DND-41 (cell line): ENCODE data around the gene CD14.
"Not testable (repeated sequence)": the region's sequence is repeated elsewhere in the genome, so short reads cannot be mapped to it uniquely, and the experiment has no call there.

Experiments used
- ATAC-seq: fragments of 200-7000 bp; cut with Tn5 transposase; 3 replicates; pipeline ENCODE4 v1.9.1; 2021; ENCODE audit warnings: low read depth; ENCODE audit not compliant: insufficient read depth
- DNase-seq: peaks from one replicate; pipeline ENCODE4 v3.0.0-alpha.2; 2020
- H2AFZ ChIP-seq: 2 replicates; pipeline ENCODE4 v1.6.0; 2012; ENCODE audit warnings: low read depth, low read length
- H3K27ac ChIP-seq: 2 replicates; pipeline ENCODE4 v1.5.1; 2012; ENCODE audit warnings: low read length, inconsistent platforms
- H3K27me3 ChIP-seq: fragments of 200-600 bp; sonication (generic); 2 replicates; pipeline ENCODE4 v1.6.0; 2012; ENCODE audit warnings: low read length, mild to moderate bottlenecking, inconsistent platforms; ENCODE audit not compliant: insufficient read depth, poor library complexity
- H3K36me3 ChIP-seq: 2 replicates; pipeline ENCODE4 v1.5.1; 2012; ENCODE audit warnings: low read length, inconsistent platforms; ENCODE audit not compliant: insufficient read depth
- H3K4me1 ChIP-seq: 2 replicates; pipeline ENCODE4 v1.5.1; 2012; ENCODE audit warnings: mild to moderate bottlenecking, low read length; ENCODE audit not compliant: insufficient read depth
- H3K4me2 ChIP-seq: 2 replicates; pipeline ENCODE4 v1.6.0; 2012; ENCODE audit warnings: mild to moderate bottlenecking, moderate library complexity, low read length, inconsistent platforms; ENCODE audit not compliant: insufficient read depth
- H3K4me3 ChIP-seq, 2 experiments: fragments of 200-600 bp in 1 of 2; shearing (Covaris generic) in 1 of 2; 2 replicates each; pipeline ENCODE4 v1.5.1; 2012 to 2016; ENCODE audit warnings: inconsistent platforms in 2 of 2, low read length in 2 of 2, mild to moderate bottlenecking in 2 of 2, low read depth in 1 of 2, moderate library complexity in 1 of 2
- H3K79me2 ChIP-seq: 2 replicates; pipeline ENCODE4 v1.6.0; 2012; ENCODE audit warnings: low read length, inconsistent platforms; ENCODE audit not compliant: insufficient read depth
- H3K9ac ChIP-seq: 2 replicates; pipeline ENCODE4 v1.6.0; 2012; ENCODE audit warnings: low read depth, mild to moderate bottlenecking, inconsistent platforms, low read length, moderate library complexity
- H3K9me3 ChIP-seq: 2 replicates; pipeline ENCODE4 v1.5.1; 2012; ENCODE audit warnings: low read length, moderate library complexity, mild to moderate bottlenecking, inconsistent platforms; ENCODE audit not compliant: insufficient read depth, severe bottlenecking
- H4K20me1 ChIP-seq: 2 replicates; pipeline ENCODE4 v1.6.0; 2012; ENCODE audit warnings: low read length; ENCODE audit not compliant: insufficient read depth
- CTCF ChIP-seq: IDR thresholded peaks from 2 replicates; pipeline ENCODE4 v1.5.1; 2012; ENCODE audit warnings: borderline replicate concordance, low read length, moderate library complexity, mild to moderate bottlenecking; ENCODE audit not compliant: poor library complexity, severe bottlenecking; ENCODE audit errors: extremely low read depth
- EZH2 ChIP-seq: IDR thresholded peaks from 3 replicates; pipeline ENCODE4 v1.6.1; 2012; ENCODE audit warnings: borderline replicate concordance, low read depth, mild to moderate bottlenecking, moderate library complexity, low read length, inconsistent platforms; ENCODE audit not compliant: severe bottlenecking

Gene CD14

GRCh38 chr5:140664359-140665119, 31.6 kb upstream of the CD14 start, which contains the start of gene WDR55:
TSS of gene WDR55 (plus strand) at chr5:140664904. CDS start at chr5:140664913, 9 bp downstream.
- Histone ChIP-seq H3K36me3 (peaks cover 70% of the 10 kb centered on the region), H3K79me2 (peaks cover 40% of the 10 kb centered on the region), H3K27me3 (no peaks in the 10 kb centered on the region), H3K4me2 (peak within 1 kb of the TSS; percentile 83), H3K9ac (peak within 1 kb of the TSS; percentile 83), H4K20me1 (peaks cover 11% of the 10 kb centered on the region; the same call in 1 of the 2 replicates), H3K9me3 (no peaks in the 10 kb centered on the region), H3K4me3 (peak within 1 kb of the TSS; percentile 87 to 91), H3K27ac (peak within 1 kb of the TSS; percentile 89), H2AFZ (peak within 1 kb of the TSS; percentile 98), H3K4me1 (peaks cover 37% of the 10 kb centered on the region)
- DNase-seq (peak; percentile 96), ATAC-seq (peak; percentile 96)
- TF ChIP-seq EZH2 = no peak
- no peak for TF ChIP-seq CTCF

- H3K4me3 ChIP-seq = peak overlapping the region; percentile 87 to 91
- peaks cover 37% of the 10 kb centered on the region for H3K4me1 ChIP-seq
- H4K20me1 ChIP-seq = peaks cover 11% of the 10 kb centered on the region; the same call in 1 of the 2 replicates
- DNase-seq = no peak
- peaks cover 40% of the 10 kb centered on the region for H3K79me2 ChIP-seq
- H2AFZ ChIP-seq = peak overlapping the region; percentile 98
- H3K36me3 ChIP-seq = peaks cover 70% of the 10 kb centered on the region
- peak overlapping the region; percentile 83 for H3K4me2 ChIP-seq
- no peaks in the 10 kb centered on the region for H3K27me3 ChIP-seq
- no peaks in the 10 kb centered on the region for H3K9me3 ChIP-seq
- H3K9ac ChIP-seq = peak overlapping the region; percentile 83
- ATAC-seq = no peak
- H3K27ac ChIP-seq = peak overlapping the region; percentile 89
- no peak for TF ChIP-seq CTCF
- no peak for TF ChIP-seq EZH2
These were observed 31.0 kb upstream of the CD14 start for GRCh38 chr5:140664030-140664358.

GRCh38 chr5:140660371-140660770, 27.4 kb upstream of the CD14 start:
- H3K27me3 ChIP-seq, H3K4me2 ChIP-seq, H3K79me2 ChIP-seq, H3K27ac ChIP-seq, H2AFZ ChIP-seq, ATAC-seq, H4K20me1 ChIP-seq, DNase-seq, H3K4me3 ChIP-seq, H3K9ac ChIP-seq, H3K9me3 ChIP-seq: not testable (repeated sequence)
- Histone ChIP-seq H3K36me3 (peaks cover 79% of the 10 kb centered on the region), H3K4me1 (peaks cover 14% of the 10 kb centered on the region)

- DNase-seq (no peak), ATAC-seq (no peak)
- Histone ChIP-seq H3K27me3 (no peaks in the 10 kb centered on the region), H3K9ac (no peak overlapping the region), H3K4me2 (no peak overlapping the region), H3K27ac (no peak overlapping the region), H3K79me2 (no peaks in the 10 kb centered on the region), H4K20me1 (no peaks in the 10 kb centered on the region), H2AFZ (no peak overlapping the region), H3K4me1 (peaks cover 8% of the 10 kb centered on the region), H3K4me3 (no peak overlapping the region), H3K9me3 (no peaks in the 10 kb centered on the region), H3K36me3 (peaks cover 91% of the 10 kb centered on the region)
- TF ChIP-seq EZH2 (no peak), CTCF (no peak)
These were observed 25.9 kb upstream of the CD14 start for GRCh38 chr5:140658870-140659269.
